ENCODE results near the gene DMC1. TPM values are rescaled to one million over a fixed set of nuclear protein-coding genes. Genes with fewer than 3 reads are reported as not detected.

The DMC1 gene
- total RNA-seq, 1 donor from 2014 or later, result 1.5 TPM

DNA sequence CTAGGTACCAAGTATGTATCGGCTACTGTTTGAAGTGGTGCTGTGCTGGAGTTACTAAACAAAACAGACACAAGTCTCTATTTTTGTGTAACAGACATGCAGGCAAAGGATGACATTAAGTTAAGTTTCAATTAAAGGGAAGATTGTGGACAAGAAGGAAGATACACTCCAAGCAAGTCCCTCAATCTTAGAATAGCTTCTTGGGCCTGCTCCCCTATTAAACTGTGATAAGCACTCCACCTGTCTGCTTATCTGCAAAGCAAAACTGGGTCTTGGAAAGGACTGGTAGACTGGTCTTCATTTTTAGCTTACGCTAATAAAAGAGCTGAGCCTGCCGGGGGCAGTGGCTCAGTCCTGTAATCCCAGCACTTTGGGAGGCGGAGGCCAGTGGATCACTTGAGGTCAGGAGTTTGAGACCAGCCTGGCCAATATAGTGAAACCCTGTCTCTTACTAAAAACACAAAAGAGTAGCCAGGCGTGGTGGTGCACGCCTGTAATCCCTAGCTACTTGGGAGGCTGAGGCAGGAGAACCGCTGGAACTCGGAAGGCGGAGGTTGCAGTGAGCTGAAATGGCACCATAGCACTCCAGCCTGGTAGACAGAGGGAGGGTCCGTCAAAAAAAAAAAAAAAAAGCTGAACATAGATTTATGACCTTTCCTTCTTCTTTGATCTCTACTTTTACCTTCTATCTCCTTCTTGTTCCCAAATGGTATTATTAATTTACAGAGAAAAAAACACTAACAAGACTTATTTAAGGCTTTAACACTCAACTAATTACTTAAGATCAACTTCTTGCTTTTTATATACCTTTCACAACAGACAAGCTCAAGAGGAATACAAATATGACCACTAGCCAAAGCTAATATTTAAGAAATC, 67.9 kb downstream of the DMC1 start:
- no peak for DNase-seq (ENCODE audit: low read depth)
- Histone ChIP-seq H3K4me3 (ENCODE audit: low read depth, low read length) (no peak overlapping the region), H3K36me3 (ENCODE audit: control insufficient read depth, insufficient read depth, low read length) (peaks cover 3% of the 10 kb centered on the region), H3K27me3 (ENCODE audit: control insufficient read depth, insufficient read depth, low read length) (no peaks in the 10 kb centered on the region)
- TF ChIP-seq, protein P1, sequence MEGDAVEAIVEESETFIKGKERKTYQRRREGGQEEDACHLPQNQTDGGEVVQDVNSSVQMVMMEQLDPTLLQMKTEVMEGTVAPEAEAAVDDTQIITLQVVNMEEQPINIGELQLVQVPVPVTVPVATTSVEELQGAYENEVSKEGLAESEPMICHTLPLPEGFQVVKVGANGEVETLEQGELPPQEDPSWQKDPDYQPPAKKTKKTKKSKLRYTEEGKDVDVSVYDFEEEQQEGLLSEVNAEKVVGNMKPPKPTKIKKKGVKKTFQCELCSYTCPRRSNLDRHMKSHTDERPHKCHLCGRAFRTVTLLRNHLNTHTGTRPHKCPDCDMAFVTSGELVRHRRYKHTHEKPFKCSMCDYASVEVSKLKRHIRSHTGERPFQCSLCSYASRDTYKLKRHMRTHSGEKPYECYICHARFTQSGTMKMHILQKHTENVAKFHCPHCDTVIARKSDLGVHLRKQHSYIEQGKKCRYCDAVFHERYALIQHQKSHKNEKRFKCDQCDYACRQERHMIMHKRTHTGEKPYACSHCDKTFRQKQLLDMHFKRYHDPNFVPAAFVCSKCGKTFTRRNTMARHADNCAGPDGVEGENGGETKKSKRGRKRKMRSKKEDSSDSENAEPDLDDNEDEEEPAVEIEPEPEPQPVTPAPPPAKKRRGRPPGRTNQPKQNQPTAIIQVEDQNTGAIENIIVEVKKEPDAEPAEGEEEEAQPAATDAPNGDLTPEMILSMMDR (IDR thresholded peaks at IDR 0.05; ENCODE audit: insufficient read depth, low read length, poor library complexity, severe bottlenecking), result no peak

DNA sequence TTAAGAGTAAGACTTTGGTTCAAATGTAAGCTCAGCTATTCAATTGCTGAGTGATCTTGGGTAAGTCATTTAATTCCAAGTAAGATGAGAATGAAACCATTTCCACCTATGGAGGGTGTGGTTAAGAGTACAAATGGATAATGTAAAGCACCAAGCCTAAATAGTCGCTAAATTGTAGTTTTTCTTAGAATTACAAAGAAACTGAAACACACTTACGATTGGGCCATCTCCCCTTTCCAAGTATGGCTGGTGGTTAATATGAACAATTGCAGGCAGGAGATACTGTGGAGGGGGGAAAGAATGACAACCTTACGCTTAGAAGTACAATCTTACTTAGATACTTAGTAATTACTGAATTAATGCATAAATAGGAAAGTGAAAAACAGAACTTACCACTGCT, 72.1 kb downstream of the DMC1 start:
- Histone ChIP-seq H3K4me3 (ENCODE audit: low read depth, low read length) (no peak overlapping the region), H3K27me3 (ENCODE audit: control insufficient read depth, insufficient read depth, low read length) (no peaks in the 10 kb centered on the region), H3K36me3 (ENCODE audit: control insufficient read depth, insufficient read depth, low read length) (peaks cover 3% of the 10 kb centered on the region)
- TF ChIP-seq, protein P1 (IDR thresholded peaks at IDR 0.05; ENCODE audit: insufficient read depth, low read length, poor library complexity, severe bottlenecking), result no peak
- DNase-seq (ENCODE audit: low read depth), result no peak

DNA sequence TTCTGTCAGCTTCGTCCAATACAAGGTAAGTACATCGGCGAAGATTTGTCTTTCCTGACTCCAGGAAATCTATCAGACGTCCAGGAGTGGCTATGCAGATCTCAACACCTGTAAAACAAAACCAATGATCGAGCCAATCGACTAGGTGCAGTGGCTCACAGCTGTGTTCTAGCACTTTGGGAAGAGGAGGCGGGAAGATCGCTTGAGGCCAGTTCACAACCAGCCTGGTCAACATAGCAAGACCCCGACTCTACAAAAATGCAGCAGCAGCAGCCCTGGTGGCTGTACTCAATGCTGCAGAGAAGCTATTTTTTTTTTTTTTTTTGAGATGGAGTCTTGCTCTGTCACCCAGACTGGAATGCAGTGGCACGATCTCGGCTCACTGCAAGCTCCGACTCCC, 75.0 kb downstream of the DMC1 start:
- TF ChIP-seq, protein P1 (IDR thresholded peaks at IDR 0.05; ENCODE audit: insufficient read depth, low read length, poor library complexity, severe bottlenecking), result no peak
- Histone ChIP-seq H3K27me3 (ENCODE audit: control insufficient read depth, insufficient read depth, low read length) (no peaks in the 10 kb centered on the region), H3K4me3 (ENCODE audit: low read depth, low read length) (no peak overlapping the region), H3K36me3 (ENCODE audit: control insufficient read depth, insufficient read depth, low read length) (peaks cover 2% of the 10 kb centered on the region)
- DNase-seq (ENCODE audit: low read depth), result no peak

DNA sequence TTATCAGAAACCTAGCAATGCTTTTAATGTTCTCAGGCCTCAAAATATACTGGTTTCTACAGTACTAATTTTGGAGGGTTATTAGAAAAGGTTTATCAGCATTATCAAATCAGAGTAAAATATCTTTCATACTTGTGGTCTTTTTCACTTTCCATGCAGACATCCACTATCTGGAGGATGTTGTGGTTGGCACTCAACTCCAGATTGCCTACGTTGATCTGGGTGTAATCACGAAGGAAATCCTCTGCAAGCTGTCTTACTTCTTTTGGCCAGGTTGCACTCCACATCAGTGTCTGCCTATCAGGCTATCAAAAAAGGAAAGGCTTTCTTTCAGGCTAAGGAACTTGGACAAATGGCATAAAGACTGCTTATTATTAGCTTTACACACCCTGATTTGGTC, 75.5 kb downstream of the DMC1 start:
- DNase-seq (ENCODE audit: low read depth), result no peak
- TF ChIP-seq, protein P1 (IDR thresholded peaks at IDR 0.05; ENCODE audit: insufficient read depth, low read length, poor library complexity, severe bottlenecking), result no peak
- H3K36me3 ChIP-seq (ENCODE audit: control insufficient read depth, insufficient read depth, low read length), result peaks cover 3% of the 10 kb centered on the region
- no peaks in the 10 kb centered on the region for H3K27me3 ChIP-seq (ENCODE audit: control insufficient read depth, insufficient read depth, low read length)
- H3K4me3 ChIP-seq (ENCODE audit: low read depth, low read length), result no peak overlapping the region

DNA sequence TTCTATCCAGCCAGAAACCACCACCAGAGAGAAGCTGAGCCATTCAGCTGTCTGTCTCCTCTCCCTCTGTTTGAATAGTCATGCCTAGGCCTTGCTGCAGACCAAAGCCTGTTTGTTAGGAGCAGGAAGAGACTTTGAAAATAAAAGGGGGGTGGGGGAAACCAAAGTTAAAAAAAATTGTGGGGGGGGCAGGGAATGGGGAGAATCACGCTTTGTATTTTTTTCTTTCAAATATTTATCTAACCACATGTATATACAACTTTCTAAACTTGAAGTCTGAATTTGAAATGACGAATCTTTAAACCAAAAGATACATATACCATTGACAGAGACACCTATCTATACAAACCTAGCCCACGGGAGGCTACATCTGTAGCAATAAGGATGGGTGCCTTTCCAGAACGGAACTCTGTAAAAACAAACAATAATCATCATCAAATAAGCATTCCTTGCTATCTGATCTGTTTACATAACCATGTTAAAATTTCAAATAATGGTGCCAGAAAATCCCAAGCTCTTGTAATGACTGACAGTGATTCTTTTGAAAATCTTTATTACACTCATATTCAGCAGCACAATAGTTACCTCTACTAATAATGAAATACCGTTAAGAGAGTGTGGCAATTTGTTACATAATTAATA, 78.2 kb downstream of the DMC1 start:
- Histone ChIP-seq H3K36me3 (ENCODE audit: control insufficient read depth, insufficient read depth, low read length) (peaks cover 3% of the 10 kb centered on the region), H3K4me3 (ENCODE audit: low read depth, low read length) (no peak overlapping the region), H3K27me3 (ENCODE audit: control insufficient read depth, insufficient read depth, low read length) (no peaks in the 10 kb centered on the region)
- no peak for DNase-seq (ENCODE audit: low read depth)
- TF ChIP-seq, protein P1 (IDR thresholded peaks at IDR 0.05; ENCODE audit: insufficient read depth, low read length, poor library complexity, severe bottlenecking), result no peak
